ENCODE measurements around the gene GABPA. TPM values are rescaled to one million over a fixed set of nuclear protein-coding genes. Genes with fewer than 3 reads are reported as not detected.

GABPA gene
- total and polyA plus RNA-seq, 2 donors (not counting 1 experiment from before 2014, with no cell fraction given): 10.3 to 29.7 TPM

GRCh38 chr21:25688275-25689155 lies 46.3 kb upstream of the GABPA start:
- DNase-seq: no peak
- Mint-ChIP-seq H3K4me1 (no peaks in the 10 kb centered on the region), H3K27ac (no peak overlapping the region), H3K27me3 (no peaks in the 10 kb centered on the region), H3K9me3 (ENCODE audit: insufficient read depth) (no peaks in the 10 kb centered on the region), H3K4me3 (no peak overlapping the region)
- no peaks in the 10 kb centered on the region for H4K20me1 ChIP-seq (ENCODE audit: control insufficient read depth, insufficient read depth, low read length, poor library complexity, severe bottlenecking)
- intact Hi-C loops (cut with micrococcal nuclease): no loop called here
- H3K27me3 ChIP-seq (replicated peaks in 1 of 4; ENCODE audit: control extremely low read depth in 1 of 4, control insufficient read depth in 3 of 4, insufficient read depth in 4 of 4, low read length in 3 of 4): no peaks in the 10 kb centered on the region
- WGBS (ENCODE audit: insufficient coverage): no CpG with 5 or more reads among the region's 9 CpGs
- CTCF ChIA-PET: no interaction called here
- no peak overlapping the region for H3K9ac ChIP-seq (ENCODE audit: low read length)
- no peaks in the 10 kb centered on the region for H3K9me3 ChIP-seq (ENCODE audit: control extremely low read depth in 1 of 3, control insufficient read depth in 2 of 3, insufficient read depth in 1 of 3, low read length in 2 of 3)
- no peak overlapping the region for H3K4me2 ChIP-seq (replicated peaks; ENCODE audit: low read depth, low read length, poor library complexity, severe bottlenecking)
- POLR2A ChIA-PET: no interaction called here
- no peak overlapping the region for H3K27ac ChIP-seq (ENCODE audit: low read length in 2 of 2)
- no peaks in the 10 kb centered on the region for H3K79me2 ChIP-seq (ENCODE audit: control insufficient read depth, insufficient read depth, low read length)
- H3K4me1 ChIP-seq (ENCODE audit: control insufficient read depth in 2 of 2, insufficient read depth in 2 of 2, low read length in 2 of 2): no peaks in the 10 kb centered on the region
- no peak for TF ChIP-seq EZH2 (IDR thresholded peaks at IDR 0.05; ENCODE audit: borderline replicate concordance, insufficient read depth, low read depth, low read length, poor library complexity, severe bottlenecking)
- TF ChIP-seq CTCF (IDR thresholded peaks at IDR 0.05): no peak
- H3K4me3 ChIP-seq (ENCODE audit: control extremely low read depth in 1 of 5, extremely low read depth in 1 of 5, insufficient read depth in 1 of 5, low read depth in 2 of 5, low read length in 4 of 5): no peak overlapping the region
- no peak for ATAC-seq (ENCODE audit: low read depth)
- no peak overlapping the region for H2AFZ ChIP-seq (ENCODE audit: insufficient read depth, low read depth, low read length, poor library complexity, severe bottlenecking)
- H3K36me3 ChIP-seq (replicated peaks in 1 of 2; ENCODE audit: control extremely low read depth in 1 of 2, control insufficient read depth in 1 of 2, extremely low read depth in 1 of 2, insufficient read depth in 2 of 2, low read length in 1 of 2): no peaks in the 10 kb centered on the region

GRCh38 chr21:25689226-25689625 lies 45.5 kb upstream of the GABPA start:
- Histone ChIP-seq H3K4me1 (ENCODE audit: control insufficient read depth in 2 of 2, insufficient read depth in 2 of 2, low read length in 2 of 2) (no peaks in the 10 kb centered on the region), H3K4me3 (ENCODE audit: control extremely low read depth in 1 of 5, extremely low read depth in 1 of 5, insufficient read depth in 1 of 5, low read depth in 2 of 5, low read length in 4 of 5) (no peak overlapping the region), H3K36me3 (replicated peaks in 1 of 2; ENCODE audit: control extremely low read depth in 1 of 2, control insufficient read depth in 1 of 2, extremely low read depth in 1 of 2, insufficient read depth in 2 of 2, low read length in 1 of 2) (no peaks in the 10 kb centered on the region), H3K9ac (ENCODE audit: low read length) (no peak overlapping the region), H2AFZ (ENCODE audit: insufficient read depth, low read depth, low read length, poor library complexity, severe bottlenecking) (no peak overlapping the region), H3K27me3 (replicated peaks in 1 of 4; ENCODE audit: control extremely low read depth in 1 of 4, control insufficient read depth in 3 of 4, insufficient read depth in 4 of 4, low read length in 3 of 4) (no peaks in the 10 kb centered on the region), H3K27ac (ENCODE audit: low read length in 2 of 2) (no peak overlapping the region), H3K79me2 (ENCODE audit: control insufficient read depth, insufficient read depth, low read length) (no peaks in the 10 kb centered on the region), H3K4me2 (replicated peaks; ENCODE audit: low read depth, low read length, poor library complexity, severe bottlenecking) (no peak overlapping the region), H3K9me3 (ENCODE audit: control extremely low read depth in 1 of 3, control insufficient read depth in 2 of 3, insufficient read depth in 1 of 3, low read length in 2 of 3) (no peaks in the 10 kb centered on the region), H4K20me1 (ENCODE audit: control insufficient read depth, insufficient read depth, low read length, poor library complexity, severe bottlenecking) (no peaks in the 10 kb centered on the region)
- ChIA-PET POLR2A (no interaction called here), CTCF (no interaction called here)
- ATAC-seq (ENCODE audit: low read depth) (no peak), DNase-seq (no peak)
- Mint-ChIP-seq H3K27ac (no peak overlapping the region), H3K9me3 (ENCODE audit: insufficient read depth) (no peaks in the 10 kb centered on the region), H3K27me3 (no peaks in the 10 kb centered on the region), H3K4me1 (no peaks in the 10 kb centered on the region), H3K4me3 (no peak overlapping the region)
- intact Hi-C loops (cut with micrococcal nuclease): no loop called here
- 100% methylated on average over 1 of the region's 1 CpG for WGBS (ENCODE audit: insufficient coverage)
- no peak for TF ChIP-seq EZH2 (IDR thresholded peaks at IDR 0.05; ENCODE audit: borderline replicate concordance, insufficient read depth, low read depth, low read length, poor library complexity, severe bottlenecking)
- TF ChIP-seq CTCF (IDR thresholded peaks at IDR 0.05): no peak

Data from B cell (primary cell).